GM21526 (cell line): Measurements from ENCODE around the gene FNDC3B.

ENCODE experiments used
- ATAC-seq: cut with Tn5 transposase; IDR thresholded peaks from one replicate; pipeline ENCODE4 v1.9.1; 2021; ENCODE audit warnings: moderate library complexity; ENCODE audit not compliant: unreplicated experiment, low FRiP score

Gene FNDC3B

GRCh38 chr3:172373912-172374311 is 334.5 kb downstream of the FNDC3B start:
- no peak for ATAC-seq

- ATAC-seq: no peak
Observed at GRCh38 chr3:172375206-172375850, 335.9 kb downstream of the FNDC3B start.

- ATAC-seq: no peak
Observed at GRCh38 chr3:172376402-172376801, 337.0 kb downstream of the FNDC3B start.

- ATAC-seq: no peak
Observed at GRCh38 chr3:172376881-172377280, 337.5 kb downstream of the FNDC3B start.

GRCh38 chr3:172378439-172378838 is 339.1 kb downstream of the FNDC3B start:
- ATAC-seq: no peak

GRCh38 chr3:172379372-172379771 is 340.0 kb downstream of the FNDC3B start:
- ATAC-seq: no peak

GRCh38 chr3:172380632-172381031 is 341.3 kb downstream of the FNDC3B start:
- no peak for ATAC-seq

GRCh38 chr3:172383306-172383796 is 344.0 kb downstream of the FNDC3B start:
- ATAC-seq: no peak

GRCh38 chr3:172384836-172385235 is 345.5 kb downstream of the FNDC3B start:
- ATAC-seq: no peak

- ATAC-seq: no peak
Observed at GRCh38 chr3:172387728-172388127, 348.4 kb downstream of the FNDC3B start.

GRCh38 chr3:172388412-172389078 is 349.2 kb downstream of the FNDC3B start:
- no peak for ATAC-seq

GRCh38 chr3:172390792-172391191 is 351.4 kb downstream of the FNDC3B start:
- no peak for ATAC-seq

GRCh38 chr3:172391592-172392302 is 352.4 kb downstream of the FNDC3B start:
- no peak for ATAC-seq

- no peak for ATAC-seq
Observed at GRCh38 chr3:172394692-172395091, 355.3 kb downstream of the FNDC3B start.

- no peak for ATAC-seq
Observed at GRCh38 chr3:172396400-172396799, 357.0 kb downstream of the FNDC3B start.

GRCh38 chr3:172397716-172398405 is 358.5 kb downstream of the FNDC3B start:
- ATAC-seq: no peak

GRCh38 chr3:172398484-172398883 is 359.1 kb downstream of the FNDC3B start:
- ATAC-seq: no peak

GRCh38 chr3:172402090-172402489 is 362.7 kb downstream of the FNDC3B start:
- ATAC-seq: no peak

GRCh38 chr3:172402892-172403643 is 363.7 kb downstream of the FNDC3B start:
- ATAC-seq: no peak

- no peak for ATAC-seq
Observed at GRCh38 chr3:172404237-172404962, 365.0 kb downstream of the FNDC3B start.
